Spleen (tissue), 11 donors: ENCODE measurements around the gene SENP5. TPM values are rescaled to one million over a fixed set of nuclear protein-coding genes. Genes with fewer than 3 reads are reported as not detected.
A peak's percentile ranks its signal among the peaks of the same experiment; 100 is the strongest.

Source experiments
- DNase-seq: peaks from one replicate; pipeline ENCODE4 v3.0.0-alpha.2; 2020
- H3K27ac ChIP-seq, 8 donors: fragments of 200-600 bp; sonication (generic) in 7 of 8; 1 replicate in 4 of 8; 2 replicates in 4 of 8; pipeline versions ENCODE4 v1.5.0 to v1.8.0; 2016 to 2021; ENCODE audit warnings: inconsistent platforms in 4 of 8, mild to moderate bottlenecking in 4 of 8, moderate library complexity in 1 of 8
- H3K27me3 ChIP-seq, 7 donors: fragments of 200-600 bp; sonication (generic) in 6 of 7; replicated peaks in 1 of 7; 1 replicate in 4 of 7; 2 replicates in 3 of 7; pipeline versions ENCODE4 v1.5.0 to v1.8.0; 2016 to 2021; ENCODE audit warnings: inconsistent platforms in 3 of 7, mild to moderate bottlenecking in 1 of 7
- H3K36me3 ChIP-seq, 6 donors: fragments of 200-600 bp; sonication (generic) in 5 of 6; 1 replicate in 4 of 6; 2 replicates in 2 of 6; pipeline versions ENCODE4 v1.5.0 to v1.8.0; 2016 to 2021; ENCODE audit warnings: inconsistent platforms in 2 of 6
- H3K4me1 ChIP-seq, 6 donors: fragments of 200-600 bp; sonication (generic) in 5 of 6; 1 replicate in 3 of 6; 2 replicates in 3 of 6; pipeline versions ENCODE4 v1.5.0 to v1.8.0; 2016 to 2021; ENCODE audit warnings: inconsistent platforms in 3 of 6
- H3K4me3 ChIP-seq, 8 donors: fragments of 200-600 bp; sonication (generic) in 7 of 8; 1 replicate in 4 of 8; 2 replicates in 4 of 8; pipeline versions ENCODE4 v1.5.0 to v1.8.0; 2016 to 2021; ENCODE audit warnings: inconsistent platforms in 4 of 8, mild to moderate bottlenecking in 4 of 8, moderate library complexity in 2 of 8
- H3K9me3 ChIP-seq, 8 donors: fragments of 200-600 bp; sonication (generic) in 7 of 8; 1 replicate in 4 of 8; 2 replicates in 4 of 8; pipeline versions ENCODE4 v1.5.0 to v1.8.0; 2016 to 2021; ENCODE audit warnings: inconsistent platforms in 4 of 8
- POLR2A ChIP-seq, 3 donors: fragments of 450-650 bp; IDR thresholded peaks; one replicate each; pipeline ENCODE4 v1.5.1; 2017; ENCODE audit warnings: antibody characterized with exemption in 3 of 3, mild to moderate bottlenecking in 1 of 3
- POLR2AphosphoS5 ChIP-seq, 3 donors: sonication (generic); formaldehyde crosslinking; IDR thresholded peaks; one replicate each; pipeline ENCODE4 v1.5.1; 2017; ENCODE audit warnings: antibody characterized with exemption in 3 of 3
- WGBS, 5 donors: extraction: QIAGEN DNeasy Blood & Tissue Kit in 3 of 5; methylation state at CpG; one replicate each; pipeline versions ENCODE4 v1.1.5 to v1.1.7; 2013 to 2018; 5-methylcytosine and 5-hydroxymethylcytosine counted together
- intact Hi-C: fragments of 100-400 bp; cut with DNase I; formaldehyde crosslinking; loops from one replicate; pipeline ENCODE4 v1.15.0; 2023; ENCODE audit warnings: low total_unique reads
- polyA plus RNA-seq, 3 donors: library from polyadenylated mRNA; stranded (reverse); fragments of 200-250 nt; gene quantifications; one replicate each; pipeline ENCODE4 v1.2.1, GENCODE V29; 2013
- total RNA-seq, 7 donors: library from RNA; depleted of rRNA in 3 of 7; stranded (reverse); fragments of >200 nt in 3 of 7; fragmentation: NEBNext Ultra II Directional in 4 of 7; extraction: Animal tissue kit (Norgen Biotek cat#: 25700) in 4 of 7; gene quantifications; one replicate each; pipeline versions ENCODE4 v1.1.0 to v1.2.1, GENCODE V29; 2016 to 2021
- TF ChIP-seq, protein P1 (sequence below), 11 experiments: fragments of 200-600 bp in 7 of 11; fragments of 450-650 bp in 4 of 11; sonication (generic) in 4 of 11; IDR thresholded peaks in 8 of 11; conservative IDR thresholded peaks in 3 of 11; 1 replicate in 7 of 11; 2 replicates in 4 of 11; pipeline versions ENCODE4 v1.4.0 to v1.8.0; 2016 to 2021; ENCODE audit warnings: antibody characterized with exemption in 11 of 11, inconsistent platforms in 4 of 11, mild to moderate bottlenecking in 1 of 11
- donor health status: healthy with polysubstance abuse.
- donor health status: DM: no; HTN: no; CAD: no; lungs with moderate emphysema.
- donor health status: DM: no; HTN: no; CAD: no.
- donor health status: Bipolar disorder and iron deficiency.
- donor health status: healthy.
- donor health status: DM: no; HTN: no; CAD: no.
- donor health status: DM: yes; HTN: yes; CAD: no.

SENP5 gene
- total and polyA plus RNA-seq, 10 donors, result 5.0 to 59.6 (median 47.1) TPM

DNA sequence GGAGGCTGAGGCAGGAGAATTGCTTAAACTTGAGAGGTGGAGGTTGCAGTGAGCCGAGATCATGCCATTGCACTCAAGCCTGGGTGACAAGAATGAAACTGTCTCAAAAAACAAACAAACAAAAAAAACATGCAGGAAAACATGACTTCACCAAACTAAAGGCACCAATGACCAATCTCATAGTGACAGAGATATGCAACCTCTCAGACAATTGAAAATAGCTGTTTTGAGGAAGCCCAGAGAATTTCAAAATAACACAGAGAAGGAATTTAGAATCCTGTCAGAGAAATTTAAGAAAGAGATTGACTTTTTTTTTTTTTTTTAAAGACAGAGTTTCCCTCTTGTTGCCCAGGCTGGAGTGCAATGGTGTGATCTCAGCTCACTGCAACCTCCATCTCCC, 48.5 kb downstream of the SENP5 start:
- peaks cover 0 to 14% (median 3%) of the 10 kb centered on the region in 6 donors for H3K4me1 ChIP-seq
- TF ChIP-seq POLR2A (IDR thresholded peaks at IDR 0.05) (no peak), POLR2AphosphoS5 (IDR thresholded peaks at IDR 0.05) (no peak)
- TF ChIP-seq, protein P1, sequence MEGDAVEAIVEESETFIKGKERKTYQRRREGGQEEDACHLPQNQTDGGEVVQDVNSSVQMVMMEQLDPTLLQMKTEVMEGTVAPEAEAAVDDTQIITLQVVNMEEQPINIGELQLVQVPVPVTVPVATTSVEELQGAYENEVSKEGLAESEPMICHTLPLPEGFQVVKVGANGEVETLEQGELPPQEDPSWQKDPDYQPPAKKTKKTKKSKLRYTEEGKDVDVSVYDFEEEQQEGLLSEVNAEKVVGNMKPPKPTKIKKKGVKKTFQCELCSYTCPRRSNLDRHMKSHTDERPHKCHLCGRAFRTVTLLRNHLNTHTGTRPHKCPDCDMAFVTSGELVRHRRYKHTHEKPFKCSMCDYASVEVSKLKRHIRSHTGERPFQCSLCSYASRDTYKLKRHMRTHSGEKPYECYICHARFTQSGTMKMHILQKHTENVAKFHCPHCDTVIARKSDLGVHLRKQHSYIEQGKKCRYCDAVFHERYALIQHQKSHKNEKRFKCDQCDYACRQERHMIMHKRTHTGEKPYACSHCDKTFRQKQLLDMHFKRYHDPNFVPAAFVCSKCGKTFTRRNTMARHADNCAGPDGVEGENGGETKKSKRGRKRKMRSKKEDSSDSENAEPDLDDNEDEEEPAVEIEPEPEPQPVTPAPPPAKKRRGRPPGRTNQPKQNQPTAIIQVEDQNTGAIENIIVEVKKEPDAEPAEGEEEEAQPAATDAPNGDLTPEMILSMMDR (IDR thresholded peaks at IDR 0.05 in 8 of 11, conservative IDR thresholded peaks at IDR 0.05 in 3 of 11), result no peak
- no peak for DNase-seq
- H3K4me3 ChIP-seq, result no peak overlapping the region
- no peak overlapping the region for H3K27ac ChIP-seq
- 86 to 100% (median 96%) methylated on average over 1 of the region's 1 CpG for WGBS, 5 donors
- peaks cover 0 to 40% (median 17%) of the 10 kb centered on the region in 6 donors for H3K36me3 ChIP-seq
- no peaks in the 10 kb centered on the region for H3K27me3 ChIP-seq
- peaks cover 0 to 24% (median 17%) of the 10 kb centered on the region in 8 donors for H3K9me3 ChIP-seq
- intact Hi-C loops, result no loop called here

DNA sequence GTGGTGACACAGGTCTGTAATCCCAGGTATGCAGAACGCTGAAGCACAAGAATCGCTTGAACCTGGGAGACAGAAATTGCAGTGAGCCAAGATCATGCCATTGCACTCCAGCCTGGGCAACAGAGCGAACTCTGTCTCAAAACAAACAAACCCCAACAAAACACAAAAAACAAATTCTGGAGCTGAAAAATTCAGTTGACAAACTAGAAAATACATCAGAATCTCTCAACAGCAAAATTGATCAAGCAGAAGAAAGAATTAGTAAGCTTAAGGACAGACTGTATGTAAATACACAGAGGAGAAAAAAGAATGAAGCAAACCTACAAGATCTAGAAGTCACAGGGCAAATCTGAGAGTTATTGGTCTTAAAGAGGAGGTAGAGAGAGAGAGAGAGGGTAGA, 49.3 kb downstream of the SENP5 start:
- H3K27me3 ChIP-seq, result no peaks in the 10 kb centered on the region
- TF ChIP-seq POLR2AphosphoS5 (IDR thresholded peaks at IDR 0.05), result no peak
- no peak for TF ChIP-seq POLR2A (IDR thresholded peaks at IDR 0.05)
- TF ChIP-seq, protein P1 (IDR thresholded peaks at IDR 0.05 in 8 of 11, conservative IDR thresholded peaks at IDR 0.05 in 3 of 11), result no peak
- DNase-seq, result no peak
- peaks cover 0 to 24% (median 17%) of the 10 kb centered on the region in 8 donors for H3K9me3 ChIP-seq
- intact Hi-C loops, result no loop called here
- 96 to 100% (median 98%) methylated on average over 3 of the region's 3 CpGs for WGBS, 5 donors
- no peak overlapping the region for H3K27ac ChIP-seq
- H3K36me3 ChIP-seq, result peaks cover 0 to 47% (median 20%) of the 10 kb centered on the region in 6 donors
- no peak overlapping the region for H3K4me3 ChIP-seq
- peaks cover 0 to 14% (median 3%) of the 10 kb centered on the region in 6 donors for H3K4me1 ChIP-seq

DNA sequence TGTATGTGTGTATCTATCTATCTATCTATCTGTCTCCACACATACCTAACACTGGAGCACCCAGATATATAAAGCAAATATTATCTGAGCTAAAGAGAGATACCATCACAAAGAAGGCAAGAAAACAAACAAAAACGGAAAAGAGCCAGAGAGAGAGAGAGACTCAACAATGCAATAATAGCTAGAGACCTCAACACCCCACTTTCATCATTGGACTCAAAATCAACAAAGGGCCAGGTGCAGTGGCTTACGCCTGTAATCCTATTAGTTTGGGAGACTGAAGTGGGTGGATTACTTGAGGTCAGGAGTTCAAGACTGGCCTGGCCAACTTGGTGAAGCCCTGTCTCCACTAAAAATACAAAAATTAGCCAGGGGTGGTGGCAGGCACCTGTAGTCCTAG, 51.2 kb downstream of the SENP5 start:
- intact Hi-C loops, result no loop called here
- TF ChIP-seq POLR2AphosphoS5 (IDR thresholded peaks at IDR 0.05), result no peak
- TF ChIP-seq, protein P1 (IDR thresholded peaks at IDR 0.05 in 8 of 11, conservative IDR thresholded peaks at IDR 0.05 in 3 of 11), result no peak
- TF ChIP-seq POLR2A (IDR thresholded peaks at IDR 0.05), result no peak
- Histone ChIP-seq H3K9me3 (peaks cover 0 to 24% (median 17%) of the 10 kb centered on the region in 8 donors), H3K4me3 (no peak overlapping the region), H3K4me1 (peaks cover 0 to 14% (median 3%) of the 10 kb centered on the region in 6 donors), H3K27ac (no peak overlapping the region), H3K27me3 (no peaks in the 10 kb centered on the region), H3K36me3 (peaks cover 0 to 63% (median 29%) of the 10 kb centered on the region in 6 donors)
- whole genome bisulfite sequencing, 5 donors, result 91 to 97% (median 93%) methylated on average over 2 of the region's 2 CpGs
- no peak for DNase-seq

DNA sequence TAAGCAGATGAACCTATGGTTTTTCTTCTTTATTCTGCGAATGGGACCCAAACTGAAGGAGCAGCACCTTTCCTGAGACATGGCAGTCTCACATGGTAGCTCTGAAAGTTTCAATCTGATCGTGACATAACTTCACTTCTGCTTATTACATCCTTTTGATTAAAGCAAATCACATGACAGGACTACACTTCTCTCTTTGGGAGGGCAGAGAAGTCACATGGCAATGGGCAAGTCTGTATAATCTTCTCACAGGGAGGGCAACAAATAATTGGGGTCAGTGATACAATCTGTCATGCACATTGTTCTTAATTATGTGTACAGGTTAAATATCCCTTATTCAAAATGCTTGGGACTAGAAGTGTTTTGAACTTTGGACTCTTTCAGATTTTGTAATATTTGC, 53.0 kb downstream of the SENP5 start:
- TF ChIP-seq, protein P1 (IDR thresholded peaks at IDR 0.05 in 8 of 11, conservative IDR thresholded peaks at IDR 0.05 in 3 of 11), result no peak
- no peak for TF ChIP-seq POLR2AphosphoS5 (IDR thresholded peaks at IDR 0.05)
- no peak for TF ChIP-seq POLR2A (IDR thresholded peaks at IDR 0.05)
- WGBS, 5 donors, result 49 to 59% (median 52%) methylated on average over 2 of the region's 2 CpGs
- H3K27ac ChIP-seq, result peak overlapping the region in 3 of 8 donors; percentile 11 to 32 (median 16)
- intact Hi-C loops, result no loop called here
- no peak overlapping the region for H3K4me3 ChIP-seq
- no peaks in the 10 kb centered on the region for H3K27me3 ChIP-seq
- peaks cover 0 to 14% (median 3%) of the 10 kb centered on the region in 6 donors for H3K4me1 ChIP-seq
- peaks cover 0 to 66% (median 19%) of the 10 kb centered on the region in 6 donors for H3K36me3 ChIP-seq
- no peak for DNase-seq
- H3K9me3 ChIP-seq, result peaks cover 0 to 24% (median 17%) of the 10 kb centered on the region in 8 donors
